HEK293 (cell line): Measurements from ENCODE around the gene PELI3.

ENCODE experiments used
- CTCF ChIP-seq: fragments of 450-650 bp; formaldehyde crosslinking; IDR thresholded peaks from 2 replicates; pipeline ENCODE4 v1.5.1; 2016; ENCODE audit warnings: missing biosample characterization, missing genetic modification characterization
- PRDM10 ChIP-seq: fragments of 450-650 bp; formaldehyde crosslinking; IDR thresholded peaks from 2 replicates; pipeline ENCODE4 v1.5.1; 2016; ENCODE audit warnings: missing biosample characterization, missing genetic modification characterization
- ZBTB7A ChIP-seq: fragments of 450-650 bp; formaldehyde crosslinking; IDR thresholded peaks from 2 replicates; pipeline ENCODE4 v1.5.1; 2016; ENCODE audit warnings: low read depth, missing biosample characterization, missing genetic modification characterization
- ZNF670 ChIP-seq: fragments of 450-650 bp; formaldehyde crosslinking; IDR thresholded peaks from 2 replicates; pipeline ENCODE4 v1.5.1; 2016; ENCODE audit warnings: missing biosample characterization, missing genetic modification characterization, low read depth
- ZNF707 ChIP-seq: fragments of 450-650 bp; formaldehyde crosslinking; IDR thresholded peaks from 2 replicates; pipeline ENCODE4 v1.5.1; 2016; ENCODE audit warnings: missing biosample characterization, missing genetic modification characterization

GRCh38 chr11:66480117-66480938 is 13.6 kb downstream of the PELI3 start, which contains the start of gene DPP3:
- TF ChIP-seq CTCF (tag by site-specific recombination) (no peak), PRDM10 (tag by site-specific recombination) (peak; percentile 83), ZNF707 (no peak), ZNF670 (tag by site-specific recombination) (no peak), ZBTB7A (tag by site-specific recombination) (no peak)
